HT-29 (cell line): ENCODE measurements around the gene PRIM2. TPM values are rescaled to one million over a fixed set of nuclear protein-coding genes. Genes with fewer than 3 reads are reported as not detected.
"Not testable (repeated sequence)": the region's sequence is repeated elsewhere in the genome, so short reads cannot be mapped to it uniquely, and the experiment has no call there.

Source experiments
- DNase-seq: peaks from one replicate; pipeline ENCODE4 v3.0.0-alpha.2; 2015; ENCODE audit warnings: low spot score
- total RNA-seq: library from RNA; depleted of rRNA; stranded (reverse); fragments of >200 nt; shearing (Covaris generic); gene quantifications from 2 replicates; pipeline ENCODE4 v1.2.3, GENCODE V29; 2014

PRIM2 gene
- total RNA-seq, 1 experiment from 2014 or later, result 14.0 TPM

- DNase-seq, result not testable (repeated sequence)
Measured at GRCh38 chr6:57310095-57310816, 7.2 kb upstream of the PRIM2 start.

DNA sequence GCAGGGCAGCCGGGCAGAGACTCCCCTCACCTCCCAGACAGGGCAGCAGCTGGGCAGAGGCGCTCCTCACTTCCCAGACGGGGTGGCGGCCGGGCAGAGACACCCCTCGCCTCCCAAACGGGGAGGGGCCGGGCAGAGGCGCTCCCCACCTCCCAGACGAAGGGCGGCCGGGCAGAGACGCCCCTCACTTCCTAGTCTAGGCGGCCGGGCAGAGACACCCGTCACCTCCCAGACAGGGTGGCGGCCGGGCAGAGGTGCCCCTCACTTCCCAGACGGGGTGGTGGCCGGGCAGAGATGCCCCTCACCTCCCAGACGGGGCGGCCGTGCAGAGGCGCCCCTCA, 6.6 kb upstream of the PRIM2 start:
- no peak for DNase-seq

DNA sequence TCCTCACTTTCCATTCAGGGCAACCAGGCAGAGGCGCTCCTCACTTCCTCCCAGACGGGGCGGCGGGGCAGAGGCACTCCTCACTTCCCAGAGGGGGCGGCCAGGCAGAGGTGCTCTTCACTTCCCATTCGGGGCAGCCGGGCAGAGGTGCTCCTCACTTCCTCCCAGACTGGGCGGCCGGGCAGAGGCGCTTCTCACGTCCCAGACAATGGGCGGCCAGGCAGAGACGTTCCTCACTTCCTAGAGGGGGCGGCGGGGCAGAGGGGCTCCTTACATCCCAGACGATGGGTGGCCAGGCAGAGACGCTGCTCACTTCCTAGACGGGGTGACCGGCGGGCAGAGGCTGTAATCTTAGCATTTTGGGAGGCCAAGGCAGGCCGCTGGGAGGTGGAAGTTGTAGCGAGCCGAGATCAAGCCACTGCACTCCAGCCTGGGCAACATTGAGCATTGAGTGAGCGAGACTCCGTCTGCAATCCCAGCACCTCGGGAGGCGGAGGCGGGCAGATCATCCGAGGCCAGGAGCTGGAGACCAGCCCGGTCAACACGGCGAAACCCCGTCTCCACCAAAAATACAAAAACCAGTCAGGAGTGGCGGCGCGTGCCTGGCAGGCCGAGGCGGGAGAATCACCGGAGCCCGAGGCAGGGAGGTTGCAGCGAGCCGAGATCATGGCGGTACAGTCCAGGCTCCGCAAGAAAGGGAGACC, 6.0 kb upstream of the PRIM2 start:
- not testable (repeated sequence) for DNase-seq

DNA sequence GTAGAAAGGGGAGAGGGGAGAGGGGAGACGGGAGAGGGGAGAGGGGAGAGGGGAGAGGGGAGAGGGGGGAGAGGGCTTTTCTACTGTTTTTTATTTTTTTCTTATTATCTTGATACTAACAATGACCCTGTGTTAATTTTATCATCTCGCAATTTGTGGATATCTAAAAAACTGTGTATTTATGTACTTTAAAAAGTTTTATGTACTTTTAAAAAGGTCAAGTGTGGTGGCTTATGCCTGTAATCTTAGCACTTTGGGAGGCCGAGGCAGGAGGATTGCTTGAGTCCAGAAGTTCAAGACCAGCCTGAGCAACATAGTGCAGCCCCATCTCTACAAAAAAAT, 5.5 kb upstream of the PRIM2 start:
- no peak for DNase-seq

- DNase-seq, result no peak
Measured at GRCh38 chr6:57313009-57313408, 4.4 kb upstream of the PRIM2 start.

DNA sequence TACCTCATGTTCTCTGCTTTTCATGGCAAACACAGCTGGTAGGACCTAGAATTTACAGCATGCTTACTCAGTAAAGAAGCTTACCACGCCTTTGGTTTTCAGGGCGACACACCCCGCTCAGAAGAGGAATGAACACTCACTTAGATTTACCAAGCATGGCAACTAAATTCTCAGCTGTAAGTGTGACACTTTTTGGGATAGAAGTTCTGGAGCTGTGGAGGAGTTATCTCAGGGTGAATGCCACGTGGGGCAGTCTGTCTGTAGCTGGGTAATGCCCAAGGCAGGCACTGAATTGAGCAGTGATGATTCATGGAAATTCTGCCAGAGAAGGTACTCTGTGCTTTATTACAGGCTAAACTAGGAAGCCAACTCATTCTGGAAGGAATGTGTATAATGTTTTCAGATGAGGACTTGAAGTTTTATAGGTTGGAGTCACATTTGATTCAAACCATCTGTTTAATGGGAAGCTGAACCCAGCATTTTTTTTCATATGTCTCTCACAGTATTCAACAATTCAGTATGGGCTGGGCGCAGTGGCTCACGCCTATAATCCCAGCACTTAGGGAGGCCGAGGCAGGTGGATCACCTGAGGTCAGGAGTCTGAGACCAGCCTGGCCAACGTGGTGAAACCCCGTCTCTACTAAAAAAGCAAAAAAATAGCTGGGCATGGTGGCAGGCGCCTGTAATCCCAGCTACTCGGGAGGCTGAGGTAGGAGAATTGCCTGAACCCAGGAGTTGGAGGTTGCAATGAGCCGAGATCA, 3.5 kb upstream of the PRIM2 start:
- DNase-seq, result peak; percentile 5

DNA sequence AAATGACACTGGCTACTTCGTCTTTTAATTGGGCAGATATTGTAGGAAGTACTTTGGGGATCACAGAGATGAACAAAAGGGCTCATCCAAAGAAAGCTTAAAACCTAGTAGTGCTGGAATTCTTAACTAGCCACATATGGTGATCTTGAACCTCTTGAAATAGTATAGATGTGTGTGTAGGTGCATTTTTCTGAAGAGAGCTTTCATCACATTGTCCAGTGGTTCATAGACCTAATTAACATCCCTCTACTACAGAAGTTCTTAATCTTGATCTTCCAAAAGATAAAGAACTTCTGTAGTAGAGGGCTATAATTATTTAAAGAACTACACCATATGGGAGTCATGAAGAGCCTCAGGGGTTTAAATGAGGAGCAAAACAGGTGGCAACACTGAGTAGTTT, 2.3 kb upstream of the PRIM2 start:
- DNase-seq, result no peak

DNA sequence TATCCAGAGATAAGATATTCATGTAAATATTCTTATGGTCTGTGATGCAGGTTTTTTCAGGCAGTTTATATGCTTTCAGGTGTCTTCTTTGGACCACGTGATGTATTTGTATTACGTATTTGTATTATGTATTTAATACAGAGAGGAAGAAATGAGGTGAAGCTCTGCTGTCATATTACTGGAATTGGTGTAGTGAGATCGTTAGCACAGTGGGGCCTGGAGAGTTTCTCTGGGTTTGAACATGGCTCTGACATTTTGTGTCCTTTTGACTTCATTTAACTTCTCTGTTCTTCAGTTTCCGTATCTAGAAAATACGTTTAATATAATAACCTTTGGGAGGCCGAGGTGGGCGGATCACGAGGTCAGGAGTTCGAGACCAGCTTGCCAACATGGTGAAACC, 1.6 kb upstream of the PRIM2 start:
- no peak for DNase-seq

DNA sequence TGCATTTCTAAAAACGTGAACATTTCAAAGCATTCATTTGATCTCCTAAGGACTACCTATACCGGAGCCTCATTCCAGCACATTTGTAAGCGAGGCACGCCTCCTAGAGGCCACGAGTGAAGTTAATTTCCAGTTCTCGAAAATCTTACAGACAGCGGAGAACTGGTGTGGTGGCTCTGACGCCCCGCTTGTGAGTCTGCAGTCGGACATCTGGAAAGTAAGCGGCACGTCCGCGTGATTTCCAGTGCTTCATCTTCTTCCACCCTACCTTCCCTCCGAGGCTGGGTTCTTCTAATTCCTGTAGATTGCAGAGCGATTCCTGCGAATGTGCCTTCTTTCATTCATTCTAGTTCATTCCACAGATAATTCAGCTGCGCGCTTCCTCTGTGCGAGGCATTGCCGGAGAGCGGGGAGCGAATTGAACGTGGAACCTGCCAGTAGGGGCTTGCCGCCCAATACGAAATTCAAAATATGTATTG, 810 bp upstream of the PRIM2 start:
- DNase-seq, result peak; percentile 95

GRCh38 chr6:57324538-57324937, 7.1 kb downstream of the PRIM2 start:
- peak; percentile 22 for DNase-seq

DNA sequence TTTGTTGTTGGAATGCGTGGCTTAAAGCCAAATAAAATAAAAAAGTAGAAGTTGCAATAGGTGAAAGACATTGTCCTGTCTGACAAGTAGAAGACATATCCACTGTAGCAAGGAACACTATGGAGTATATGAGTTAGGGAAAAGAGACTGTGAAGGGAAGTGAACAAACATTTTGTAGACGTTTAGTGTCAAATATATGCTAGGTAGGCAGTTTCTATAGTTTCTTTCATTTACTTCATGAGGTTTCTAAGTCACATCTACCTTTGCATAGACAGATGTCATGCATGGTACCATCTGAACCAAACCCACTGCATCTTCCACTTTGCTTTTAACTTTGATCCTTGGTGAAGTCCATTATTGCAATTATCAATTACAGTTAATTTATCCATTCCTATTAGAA, 9.9 kb downstream of the PRIM2 start:
- DNase-seq, result no peak

DNA sequence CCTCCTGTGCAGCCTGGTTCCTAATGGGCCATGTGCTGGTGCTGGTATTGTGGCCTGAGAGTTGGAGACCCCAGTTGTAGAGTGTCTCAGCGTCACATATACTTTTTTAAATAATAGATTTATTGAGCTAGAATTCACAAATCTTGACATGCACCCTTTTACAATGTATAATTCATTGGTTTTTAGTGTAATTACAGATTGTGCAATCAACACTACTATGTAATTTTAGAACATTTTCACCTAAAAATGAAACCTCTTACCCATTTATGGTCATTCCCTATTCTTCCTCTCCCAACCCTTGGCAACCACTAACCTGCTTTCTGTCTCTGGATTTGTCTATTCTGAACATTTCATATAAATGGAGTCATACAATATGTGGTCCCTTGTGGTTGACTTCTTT, 10.6 kb downstream of the PRIM2 start:
- no peak for DNase-seq

- no peak for DNase-seq
Measured at GRCh38 chr6:57329933-57330332, 12.5 kb downstream of the PRIM2 start.

DNA sequence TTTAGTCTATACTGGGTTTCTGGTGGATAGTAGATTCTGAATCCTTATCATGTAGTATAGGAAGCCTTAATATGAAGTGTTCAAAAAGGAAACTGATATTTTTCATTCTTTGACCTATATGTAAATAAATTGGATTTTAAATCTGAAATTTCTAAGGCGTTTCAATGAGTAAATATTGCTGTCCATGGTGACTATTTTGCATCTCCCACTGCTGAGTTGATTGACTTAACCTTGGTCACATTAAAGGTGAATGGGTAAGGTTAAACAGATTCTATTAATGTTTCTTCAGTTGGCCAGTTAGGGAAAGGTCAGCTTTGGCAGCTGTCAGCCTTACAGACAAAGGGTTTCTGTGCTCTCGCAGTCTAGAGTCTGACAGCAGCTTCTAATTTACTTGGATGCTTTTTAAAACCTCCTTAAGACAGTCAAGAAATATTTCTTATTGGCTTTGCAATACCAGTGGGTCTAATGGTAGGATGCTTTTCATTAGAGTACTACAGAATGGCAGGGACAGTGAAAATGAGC, 24.8 kb downstream of the PRIM2 start:
- no peak for DNase-seq

DNA sequence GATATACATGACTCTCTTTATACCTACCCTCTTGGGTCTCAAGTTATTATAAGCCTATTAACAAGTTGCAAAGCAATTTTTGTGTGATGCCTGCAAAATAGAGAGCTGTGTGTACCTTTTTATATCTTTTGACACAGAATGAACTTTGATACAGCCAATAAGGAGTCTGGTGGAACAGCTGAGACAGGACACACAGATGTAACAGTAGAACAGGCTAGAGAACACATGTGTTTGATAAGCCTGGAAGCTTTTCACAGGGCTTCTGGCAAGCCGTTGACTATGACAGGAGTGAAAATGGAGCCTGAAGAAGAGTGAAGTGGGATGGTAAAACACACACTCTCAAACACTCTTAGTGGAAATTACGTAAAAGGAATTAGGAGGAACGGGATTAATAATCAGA, 25.9 kb downstream of the PRIM2 start:
- not testable (repeated sequence) for DNase-seq

- DNase-seq, result not testable (repeated sequence)
Measured at GRCh38 chr6:57346715-57347114, 29.3 kb downstream of the PRIM2 start.

GRCh38 chr6:57347597-57347996, 30.2 kb downstream of the PRIM2 start:
- DNase-seq, result not testable (repeated sequence)

DNA sequence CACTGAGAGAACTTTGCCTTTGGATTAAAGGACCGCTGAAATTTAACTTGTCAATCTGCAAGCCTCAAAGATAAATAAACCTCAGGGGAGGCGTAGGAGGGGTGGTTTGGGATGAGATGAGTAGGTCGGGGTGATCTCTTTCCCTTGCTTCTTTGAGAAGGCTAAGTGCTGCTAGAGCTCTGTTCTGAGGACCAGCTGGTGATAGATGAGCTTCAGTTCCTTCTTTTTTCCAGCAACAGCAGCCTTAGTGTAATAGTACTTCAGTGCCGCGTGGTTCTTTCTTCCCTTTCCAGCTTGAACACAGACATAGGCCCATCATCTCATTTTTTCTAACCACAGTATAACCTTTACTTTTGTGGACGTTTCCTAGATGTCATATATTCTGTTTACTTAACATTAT, 33.0 kb downstream of the PRIM2 start:
- DNase-seq, result not testable (repeated sequence)

DNA sequence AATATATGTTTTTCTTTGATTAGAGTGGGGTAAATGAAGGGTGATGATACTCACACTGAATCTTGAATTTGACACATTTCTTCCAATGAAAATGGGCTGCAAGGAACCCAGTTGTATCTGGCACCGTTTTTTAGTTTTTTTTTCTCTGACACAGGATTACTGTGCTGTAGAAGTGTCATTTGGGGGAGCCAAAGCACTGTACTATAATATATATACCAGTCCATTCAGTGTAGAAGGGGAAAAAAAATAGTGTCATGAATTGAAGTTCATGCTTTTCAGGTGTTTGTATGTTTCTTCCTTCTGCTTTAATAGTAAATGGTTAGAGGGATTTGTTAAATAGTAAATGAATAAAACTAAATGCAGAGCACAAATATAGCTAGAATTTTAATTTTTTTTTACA, 35.2 kb downstream of the PRIM2 start:
- not testable (repeated sequence) for DNase-seq

GRCh38 chr6:57358319-57358718, 40.9 kb downstream of the PRIM2 start:
- not testable (repeated sequence) for DNase-seq

DNA sequence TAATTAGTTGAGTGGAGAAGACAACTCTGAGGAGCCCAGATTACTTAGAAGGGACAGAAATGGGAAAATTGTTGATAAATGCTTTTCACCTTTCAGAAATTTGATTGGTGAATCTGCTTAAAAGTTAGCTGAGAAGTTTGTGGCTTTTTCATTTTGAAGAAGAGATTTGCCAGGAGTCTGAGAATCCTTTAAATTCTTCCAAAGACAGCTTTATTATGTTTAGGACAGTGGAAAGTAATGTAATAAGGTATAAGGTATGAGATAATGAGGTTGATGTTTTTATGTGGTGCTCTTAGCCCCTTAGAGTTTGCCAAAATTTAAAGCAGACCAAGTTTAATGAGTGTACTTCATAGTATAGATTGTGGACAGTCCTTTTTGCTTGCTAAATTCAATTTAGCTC, 42.3 kb downstream of the PRIM2 start:
- not testable (repeated sequence) for DNase-seq

GRCh38 chr6:57362340-57362739, 44.9 kb downstream of the PRIM2 start:
- not testable (repeated sequence) for DNase-seq
